Measurements from ENCODE around the gene RBM4.
A peak's percentile ranks its signal among the peaks of the same experiment; 100 is the strongest.

The RBM4 gene

DNA sequence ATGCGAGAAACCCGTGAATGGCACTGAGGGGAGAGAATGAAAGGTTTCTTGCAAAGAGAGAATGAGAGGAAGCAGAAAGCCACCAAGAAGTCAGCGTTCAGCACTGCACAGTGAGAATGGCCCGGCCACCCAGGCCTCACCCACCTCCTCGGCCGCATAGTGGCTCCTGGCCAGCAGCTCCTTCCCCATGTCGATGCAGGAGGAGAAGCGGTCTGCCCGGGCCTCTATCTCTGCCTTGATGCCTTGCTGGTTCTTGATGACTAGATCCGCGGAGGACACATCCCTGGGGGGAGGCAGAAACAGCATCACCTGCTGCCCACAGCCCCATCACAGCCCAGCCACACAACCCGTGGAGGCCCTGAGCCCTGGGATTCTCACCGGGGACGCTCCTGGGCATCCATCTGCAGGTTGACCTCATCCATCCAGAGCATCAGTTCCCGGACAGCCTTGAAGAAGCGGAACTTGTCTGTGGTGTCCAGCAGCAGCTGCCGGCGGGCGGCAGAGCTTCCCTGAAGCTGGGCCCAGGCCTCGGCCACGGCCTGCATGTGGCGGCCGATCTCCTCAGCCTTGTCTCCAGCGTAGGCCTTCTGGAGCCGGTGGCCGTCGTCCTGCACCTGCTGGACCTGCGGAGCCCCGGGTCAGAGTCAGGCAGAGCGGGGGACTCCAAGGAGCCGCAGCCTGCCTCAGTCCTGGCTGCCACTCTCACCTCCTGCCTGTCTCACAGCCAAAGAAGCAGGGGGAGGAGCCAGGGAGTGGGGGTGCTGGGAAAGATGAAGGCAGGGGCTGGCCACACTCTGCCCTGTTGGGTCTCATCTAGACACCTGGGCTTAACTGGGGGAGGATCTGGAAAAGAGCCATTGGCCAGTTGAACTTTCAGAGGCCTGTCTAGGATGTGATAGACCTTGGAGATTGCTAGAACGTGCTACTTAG lies 51.4 kb downstream of the RBM4 start:
- DNase-seq (ENCODE audit: low read depth), result no peak

DNA sequence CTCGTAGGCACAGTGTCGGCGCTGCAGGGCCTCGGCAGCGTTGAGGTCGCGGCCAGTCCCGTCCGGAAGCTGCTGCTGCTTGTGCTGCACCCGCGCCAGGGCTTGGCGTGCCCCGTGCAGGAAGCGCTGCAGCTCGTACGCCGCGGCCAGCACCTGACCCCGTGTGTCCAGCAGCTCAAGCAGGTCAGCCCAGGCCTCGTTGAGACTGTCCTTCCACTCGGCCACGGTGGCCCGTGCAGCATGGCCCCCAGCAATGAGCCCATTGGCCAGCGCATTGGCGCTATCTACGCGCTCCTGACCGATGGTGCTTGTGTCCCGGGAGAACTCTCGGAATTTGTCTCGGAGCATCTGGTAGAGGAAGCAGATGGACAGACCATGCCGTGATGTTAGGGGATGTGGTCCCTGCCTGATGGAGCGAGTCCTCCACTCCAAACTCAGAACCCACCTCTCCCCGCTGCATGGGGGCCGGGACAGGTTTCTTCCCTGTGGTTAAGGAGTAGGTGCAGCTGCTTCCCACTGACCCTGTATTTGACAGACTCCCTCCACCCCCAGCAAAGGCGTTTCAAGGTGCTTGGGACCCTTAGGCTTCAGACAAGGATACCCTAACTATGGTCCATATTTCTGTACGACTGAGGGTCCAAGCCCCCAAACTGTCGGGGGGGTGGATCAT lies 52.9 kb downstream of the RBM4 start:
- DNase-seq (ENCODE audit: low read depth), result no peak

DNA sequence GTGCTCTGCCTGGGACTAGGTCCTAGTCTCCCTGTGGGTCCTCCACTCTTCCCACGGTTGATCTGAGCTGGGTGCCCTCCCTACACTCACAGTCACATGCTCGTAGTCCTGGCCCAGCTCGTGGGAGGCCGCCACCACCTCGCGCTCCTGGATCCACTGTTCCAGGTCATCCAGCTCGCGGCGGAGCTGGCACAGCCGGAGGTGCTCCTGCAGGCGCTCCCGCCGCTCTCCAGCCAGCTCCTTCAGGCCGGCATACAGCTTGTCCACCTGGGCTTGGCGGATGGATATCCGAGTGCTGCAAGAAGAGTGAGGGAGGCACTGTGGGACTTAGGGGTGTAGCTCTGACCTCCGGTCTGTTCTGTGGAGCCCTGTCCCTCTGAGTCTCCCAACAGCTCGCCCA lies 53.9 kb downstream of the RBM4 start:
- no peak for DNase-seq (ENCODE audit: low read depth)

DNA sequence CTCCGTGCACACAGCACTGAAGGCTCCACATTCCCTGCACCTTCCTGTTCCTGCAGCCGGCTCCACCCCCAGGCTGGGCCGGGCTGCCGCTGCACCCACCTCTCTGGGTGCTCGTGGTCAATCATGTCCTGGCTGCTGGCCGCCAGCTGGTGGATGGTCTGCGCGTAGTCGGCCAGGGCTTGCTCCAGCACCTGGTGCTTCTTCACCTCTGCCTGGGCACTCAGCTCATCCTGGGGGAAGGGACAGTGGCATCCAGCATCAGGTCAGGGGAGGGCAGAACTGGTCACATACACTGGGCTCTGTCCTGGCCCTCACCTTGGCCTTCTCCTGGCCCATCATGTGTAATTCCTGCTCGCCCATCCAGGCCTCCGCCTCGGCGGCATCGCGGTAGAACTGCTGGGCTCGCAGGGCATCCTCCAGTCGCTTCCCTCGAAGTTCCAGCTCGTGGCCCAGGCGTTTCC lies 54.4 kb downstream of the RBM4 start:
- no peak for DNase-seq (ENCODE audit: low read depth)

DNA sequence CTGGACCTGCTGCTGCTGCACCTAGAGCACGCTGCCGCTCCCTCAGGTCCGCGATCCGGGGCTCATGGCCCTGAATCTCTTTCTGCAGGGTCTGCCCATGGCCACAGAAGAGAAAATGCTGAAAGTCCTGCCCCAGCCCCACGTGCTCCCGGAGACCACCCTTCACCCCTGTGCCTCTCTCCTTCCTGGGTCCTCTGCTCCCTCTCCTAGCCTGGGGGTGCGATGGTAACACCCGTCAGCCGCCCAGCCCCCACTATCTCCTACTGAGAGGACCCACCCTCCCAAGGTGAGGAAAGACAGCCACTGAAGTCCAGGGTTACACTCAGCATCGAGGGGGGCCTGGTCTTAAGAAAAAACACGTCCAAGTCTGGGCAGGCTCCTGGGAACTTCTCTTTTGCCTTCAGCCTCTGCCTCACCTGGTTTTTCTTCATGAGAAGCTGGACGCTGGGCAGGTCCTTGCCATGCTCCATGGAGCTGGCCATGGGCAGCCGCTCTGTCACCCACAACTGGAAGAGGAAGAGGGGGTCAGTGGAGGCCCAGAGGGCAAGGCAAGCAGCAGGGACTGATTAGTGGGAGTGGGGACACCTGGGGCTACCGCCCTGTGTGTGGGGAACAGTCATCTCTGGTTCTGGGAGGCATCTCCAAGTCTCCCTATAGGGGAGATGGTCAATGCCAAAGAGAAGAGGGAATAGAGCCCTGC lies 55.0 kb downstream of the RBM4 start:
- DNase-seq (ENCODE audit: low read depth), result no peak

DNA sequence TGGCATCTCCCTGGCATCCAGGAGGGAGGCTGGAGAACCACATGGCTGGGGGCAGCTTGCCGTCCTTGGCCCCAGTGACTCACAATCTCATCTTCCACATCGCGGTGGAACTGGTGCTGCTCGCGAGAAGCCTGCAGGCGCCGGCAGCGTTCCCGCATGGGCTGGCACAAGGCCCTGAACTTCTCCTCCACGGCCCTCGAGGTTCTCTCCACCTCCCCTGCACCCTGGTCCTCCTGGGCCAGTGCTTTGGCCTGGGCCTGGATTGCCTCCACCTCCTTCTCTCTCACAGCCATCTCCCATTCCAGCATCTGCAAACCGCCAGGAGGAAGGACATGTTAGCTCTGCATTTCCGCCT lies 55.5 kb downstream of the RBM4 start:
- no peak for DNase-seq (ENCODE audit: low read depth)

DNA sequence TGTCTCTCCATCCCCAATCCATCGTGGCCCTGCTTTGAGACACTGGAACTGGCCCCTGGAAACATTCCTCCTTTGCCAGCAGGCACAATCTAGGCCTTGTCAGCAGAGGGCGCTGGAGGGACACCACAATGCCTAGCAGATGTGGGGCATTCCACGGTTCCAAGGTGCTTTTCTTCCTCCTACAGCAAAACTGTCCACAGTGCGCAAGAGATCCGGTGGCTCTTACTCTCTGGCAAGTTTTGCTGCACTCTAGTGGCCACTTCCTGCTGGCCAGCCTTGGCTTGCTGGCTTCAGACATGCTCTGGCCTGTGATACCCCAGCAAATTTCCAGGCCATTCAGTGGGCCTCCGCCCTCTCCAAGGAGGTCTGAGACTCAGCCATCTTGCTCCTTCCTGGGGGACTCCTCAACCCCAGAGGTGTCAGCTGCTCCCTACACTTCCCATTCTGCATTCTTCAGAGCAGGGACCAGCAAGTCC lies 56.3 kb downstream of the RBM4 start:
- DNase-seq (ENCODE audit: low read depth), result peak; percentile 97

All from EH (cell line).